ENCODE measurements around the gene ATP6V0A1. TPM values are rescaled to one million over a fixed set of nuclear protein-coding genes. Genes with fewer than 3 reads are reported as not detected.
"Not testable (repeated sequence)": the region's sequence is repeated elsewhere in the genome, so short reads cannot be mapped to it uniquely, and the experiment has no call there.

Gene ATP6V0A1
- total and polyA plus RNA-seq, 2 donors (not counting 3 experiments of a cell fraction or from before 2014, with no cell fraction given): 37.3 to 49.2 TPM

- Histone ChIP-seq H2AFZ (ENCODE audit: low read depth, low read length) (no peak overlapping the region), H3K27me3 (ENCODE audit: control insufficient read depth in 2 of 2, insufficient read depth in 2 of 2, low read length in 2 of 2) (no peaks in the 10 kb centered on the region), H3K4me3 (replicated peaks in 1 of 3; ENCODE audit: insufficient read depth in 1 of 3, low read depth in 1 of 3, low read length in 3 of 3) (no peak overlapping the region), H4K20me1 (replicated peaks; ENCODE audit: control insufficient read depth, extremely low read depth, insufficient read depth, low read length) (no peaks in the 10 kb centered on the region), H3K9me1 (replicated peaks; ENCODE audit: control insufficient read depth, extremely low read depth, insufficient read depth, low read length) (no peaks in the 10 kb centered on the region), H3K27ac (ENCODE audit: insufficient read depth, low read depth, low read length) (no peak overlapping the region), H3K4me2 (ENCODE audit: insufficient read depth, low read length) (no peak overlapping the region), H3K36me3 (ENCODE audit: control insufficient read depth in 2 of 2, extremely low read depth in 1 of 2, insufficient read depth in 2 of 2, low read length in 2 of 2) (peaks cover 2 to 4% of the 10 kb centered on the region in 2 experiments), H3K9ac (replicated peaks; ENCODE audit: extremely low read depth, insufficient read depth, low read length) (no peak overlapping the region), H3K4me1 (ENCODE audit: control insufficient read depth, extremely low read depth, insufficient read depth, low read length) (no peaks in the 10 kb centered on the region), H3K79me2 (ENCODE audit: control insufficient read depth, insufficient read depth, low read length) (no peaks in the 10 kb centered on the region), H3K9me3 (replicated peaks; ENCODE audit: control insufficient read depth, insufficient read depth, low read length) (no peaks in the 10 kb centered on the region)
- DNase-seq (ENCODE audit: low read depth, low spot score) (no peak), FAIRE-seq (no peak)
- dilution Hi-C loops (cut with MboI; ENCODE audit: extremely low pct_ligation_motif_present, low sequenced_read_pairs): no loop called here
- no TSS peak for BruUV-seq (replicated peaks)
- no peak for TF ChIP-seq JUN (IDR thresholded peaks at IDR 0.05; ENCODE audit: borderline replicate concordance, insufficient read depth, insufficient read length, low read depth)
- no peak for TF ChIP-seq CTCF (IDR thresholded peaks at IDR 0.05; ENCODE audit: extremely low read depth in 1 of 2, insufficient read depth in 1 of 2, low read depth in 1 of 2, low read length in 2 of 2)
- TF ChIP-seq MYC (IDR thresholded peaks at IDR 0.05; ENCODE audit: low read depth, low read length): no peak
- TF ChIP-seq EZH2 (IDR thresholded peaks at IDR 0.05; ENCODE audit: borderline replicate concordance, low read depth, low read length, severe bottlenecking): no peak
- no peak for TF ChIP-seq GATA2 (IDR thresholded peaks at IDR 0.05; ENCODE audit: insufficient read depth, insufficient read length, low read depth, low read length)
- no peak for TF ChIP-seq FOS (IDR thresholded peaks at IDR 0.05; ENCODE audit: borderline replicate concordance, insufficient read depth, low read length)
- no peak for TF ChIP-seq MAX (IDR thresholded peaks at IDR 0.05; ENCODE audit: insufficient read depth, insufficient read length)
- TF ChIP-seq POLR2AphosphoS5 (IDR thresholded peaks at IDR 0.05; ENCODE audit: insufficient read depth, low read depth, low read length): no peak
- TF ChIP-seq POLR2A (IDR thresholded peaks at IDR 0.05; ENCODE audit: low read depth, low read length): no peak
- intact Hi-C loops (cut with micrococcal nuclease): no loop called here
- CTCF ChIA-PET: interaction anchor here (1.2 kb wide), 1 partner anchor 40 kb away, joined by 3 read pairs; no protein-coding TSS in a partner anchor
- POLR2A ChIA-PET: no interaction called here
Measured at GRCh38 chr17:42477173-42477572, 18.5 kb downstream of the ATP6V0A1 start.

GRCh38 chr17:42477824-42478223 is 19.1 kb downstream of the ATP6V0A1 start:
- H3K4me2 ChIP-seq (ENCODE audit: insufficient read depth, low read length); H3K9me3 ChIP-seq (replicated peaks; ENCODE audit: control insufficient read depth, insufficient read depth, low read length); H3K9me1 ChIP-seq (replicated peaks; ENCODE audit: control insufficient read depth, extremely low read depth, insufficient read depth, low read length); intact Hi-C loops (cut with micrococcal nuclease); CTCF ChIA-PET; H3K36me3 ChIP-seq (ENCODE audit: control insufficient read depth in 2 of 2, extremely low read depth in 1 of 2, insufficient read depth in 2 of 2, low read length in 2 of 2); H3K27me3 ChIP-seq (ENCODE audit: control insufficient read depth in 2 of 2, insufficient read depth in 2 of 2, low read length in 2 of 2); BruUV-seq (replicated peaks); H3K79me2 ChIP-seq (ENCODE audit: control insufficient read depth, insufficient read depth, low read length); H2AFZ ChIP-seq (ENCODE audit: low read depth, low read length); POLR2A ChIA-PET; H3K4me1 ChIP-seq (ENCODE audit: control insufficient read depth, extremely low read depth, insufficient read depth, low read length); H3K9ac ChIP-seq (replicated peaks; ENCODE audit: extremely low read depth, insufficient read depth, low read length); FAIRE-seq; H3K4me3 ChIP-seq (replicated peaks in 1 of 3; ENCODE audit: insufficient read depth in 1 of 3, low read depth in 1 of 3, low read length in 3 of 3); DNase-seq (ENCODE audit: low read depth, low spot score); H4K20me1 ChIP-seq (replicated peaks; ENCODE audit: control insufficient read depth, extremely low read depth, insufficient read depth, low read length); dilution Hi-C loops (cut with MboI; ENCODE audit: extremely low pct_ligation_motif_present, low sequenced_read_pairs); H3K27ac ChIP-seq (ENCODE audit: insufficient read depth, low read depth, low read length): not testable (repeated sequence)

Data from endothelial cell of umbilical vein (primary cell).